NCI-H2107 treated with DMSO at 0.1 percent for 48 hours (cell line): ENCODE results near the gene PPP1R2.
A peak's percentile ranks its signal among the peaks of the same experiment; 100 is the strongest.

Source experiments
- DNase-seq: peaks from one replicate; lab custom pipeline; 2025; ENCODE audit not compliant: unreplicated experiment; lab: John Stamatoyannopoulos, UW

The PPP1R2 gene

GRCh38 chr3:195566797-195567196, 23.7 kb upstream of the PPP1R2 start:
- DNase-seq, result no peak

GRCh38 chr3:195565716-195566115, 22.6 kb upstream of the PPP1R2 start:
- DNase-seq, result no peak

- DNase-seq, result no peak
Measured at GRCh38 chr3:195563317-195563716, 20.2 kb upstream of the PPP1R2 start.

GRCh38 chr3:195559723-195560409, 16.7 kb upstream of the PPP1R2 start:
- DNase-seq, result no peak

GRCh38 chr3:195558602-195559001, 15.5 kb upstream of the PPP1R2 start:
- DNase-seq, result peak; percentile 98

- DNase-seq, result no peak
Measured at GRCh38 chr3:195557322-195557721, 14.2 kb upstream of the PPP1R2 start.

- no peak for DNase-seq
Measured at GRCh38 chr3:195556390-195556789, 13.3 kb upstream of the PPP1R2 start.

GRCh38 chr3:195555110-195555509, 12.0 kb upstream of the PPP1R2 start:
- DNase-seq, result no peak

- no peak for DNase-seq
Measured at GRCh38 chr3:195554458-195554857, 11.3 kb upstream of the PPP1R2 start.

- no peak for DNase-seq
Measured at GRCh38 chr3:195553268-195553667, 10.1 kb upstream of the PPP1R2 start.

- no peak for DNase-seq
Measured at GRCh38 chr3:195551381-195551978, 8.4 kb upstream of the PPP1R2 start.

- DNase-seq, result no peak
Measured at GRCh38 chr3:195550723-195551122, 7.6 kb upstream of the PPP1R2 start.

- DNase-seq, result no peak
Measured at GRCh38 chr3:195549931-195550519, 6.9 kb upstream of the PPP1R2 start.

GRCh38 chr3:195548987-195549386, 5.9 kb upstream of the PPP1R2 start:
- no peak for DNase-seq

- no peak for DNase-seq
Measured at GRCh38 chr3:195548501-195548900, 5.4 kb upstream of the PPP1R2 start.

- DNase-seq, result no peak
Measured at GRCh38 chr3:195548006-195548405, 4.9 kb upstream of the PPP1R2 start.

- no peak for DNase-seq
Measured at GRCh38 chr3:195546130-195546560, 3.0 kb upstream of the PPP1R2 start.

GRCh38 chr3:195544634-195545033, 1.5 kb upstream of the PPP1R2 start:
- DNase-seq, result no peak

GRCh38 chr3:195544230-195544536, 1.1 kb upstream of the PPP1R2 start:
- no peak for DNase-seq

GRCh38 chr3:195543500-195544229, 540 bp upstream of the PPP1R2 start:
- DNase-seq, result peak; percentile 97

GRCh38 chr3:195542316-195542697, 818 bp downstream of the PPP1R2 start:
- peak; percentile 56 for DNase-seq

- peak; percentile 16 for DNase-seq
Measured at GRCh38 chr3:195540511-195540910, 2.6 kb downstream of the PPP1R2 start.
